ENCODE results near the gene SMAD4. TPM values are rescaled to one million over a fixed set of nuclear protein-coding genes. Genes with fewer than 3 reads are reported as not detected.

The SMAD4 gene
- total and polyA plus RNA-seq, 2 experiments from 2014 or later: 41.9 to 103 TPM

DNA sequence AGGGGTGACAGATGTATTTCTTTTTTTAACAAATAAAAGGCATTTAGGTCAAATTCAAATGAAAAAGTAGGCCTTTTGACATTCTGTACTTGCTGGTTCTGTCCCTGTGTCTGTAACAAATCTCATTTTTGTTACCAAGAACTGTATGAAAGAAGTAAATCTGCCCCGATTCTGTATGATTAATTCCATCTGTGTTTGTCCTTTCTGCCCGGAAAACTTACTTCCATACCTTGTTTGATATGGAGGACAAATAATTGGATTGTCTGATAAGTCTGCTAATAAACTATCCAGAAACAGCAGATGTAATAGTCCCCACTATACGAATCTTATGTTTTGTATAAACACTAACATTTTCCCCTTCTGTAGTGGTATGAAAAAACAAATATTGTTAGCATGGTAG, 97.7 kb downstream of the SMAD4 start (continued):
- TF ChIP-seq, protein P1, sequence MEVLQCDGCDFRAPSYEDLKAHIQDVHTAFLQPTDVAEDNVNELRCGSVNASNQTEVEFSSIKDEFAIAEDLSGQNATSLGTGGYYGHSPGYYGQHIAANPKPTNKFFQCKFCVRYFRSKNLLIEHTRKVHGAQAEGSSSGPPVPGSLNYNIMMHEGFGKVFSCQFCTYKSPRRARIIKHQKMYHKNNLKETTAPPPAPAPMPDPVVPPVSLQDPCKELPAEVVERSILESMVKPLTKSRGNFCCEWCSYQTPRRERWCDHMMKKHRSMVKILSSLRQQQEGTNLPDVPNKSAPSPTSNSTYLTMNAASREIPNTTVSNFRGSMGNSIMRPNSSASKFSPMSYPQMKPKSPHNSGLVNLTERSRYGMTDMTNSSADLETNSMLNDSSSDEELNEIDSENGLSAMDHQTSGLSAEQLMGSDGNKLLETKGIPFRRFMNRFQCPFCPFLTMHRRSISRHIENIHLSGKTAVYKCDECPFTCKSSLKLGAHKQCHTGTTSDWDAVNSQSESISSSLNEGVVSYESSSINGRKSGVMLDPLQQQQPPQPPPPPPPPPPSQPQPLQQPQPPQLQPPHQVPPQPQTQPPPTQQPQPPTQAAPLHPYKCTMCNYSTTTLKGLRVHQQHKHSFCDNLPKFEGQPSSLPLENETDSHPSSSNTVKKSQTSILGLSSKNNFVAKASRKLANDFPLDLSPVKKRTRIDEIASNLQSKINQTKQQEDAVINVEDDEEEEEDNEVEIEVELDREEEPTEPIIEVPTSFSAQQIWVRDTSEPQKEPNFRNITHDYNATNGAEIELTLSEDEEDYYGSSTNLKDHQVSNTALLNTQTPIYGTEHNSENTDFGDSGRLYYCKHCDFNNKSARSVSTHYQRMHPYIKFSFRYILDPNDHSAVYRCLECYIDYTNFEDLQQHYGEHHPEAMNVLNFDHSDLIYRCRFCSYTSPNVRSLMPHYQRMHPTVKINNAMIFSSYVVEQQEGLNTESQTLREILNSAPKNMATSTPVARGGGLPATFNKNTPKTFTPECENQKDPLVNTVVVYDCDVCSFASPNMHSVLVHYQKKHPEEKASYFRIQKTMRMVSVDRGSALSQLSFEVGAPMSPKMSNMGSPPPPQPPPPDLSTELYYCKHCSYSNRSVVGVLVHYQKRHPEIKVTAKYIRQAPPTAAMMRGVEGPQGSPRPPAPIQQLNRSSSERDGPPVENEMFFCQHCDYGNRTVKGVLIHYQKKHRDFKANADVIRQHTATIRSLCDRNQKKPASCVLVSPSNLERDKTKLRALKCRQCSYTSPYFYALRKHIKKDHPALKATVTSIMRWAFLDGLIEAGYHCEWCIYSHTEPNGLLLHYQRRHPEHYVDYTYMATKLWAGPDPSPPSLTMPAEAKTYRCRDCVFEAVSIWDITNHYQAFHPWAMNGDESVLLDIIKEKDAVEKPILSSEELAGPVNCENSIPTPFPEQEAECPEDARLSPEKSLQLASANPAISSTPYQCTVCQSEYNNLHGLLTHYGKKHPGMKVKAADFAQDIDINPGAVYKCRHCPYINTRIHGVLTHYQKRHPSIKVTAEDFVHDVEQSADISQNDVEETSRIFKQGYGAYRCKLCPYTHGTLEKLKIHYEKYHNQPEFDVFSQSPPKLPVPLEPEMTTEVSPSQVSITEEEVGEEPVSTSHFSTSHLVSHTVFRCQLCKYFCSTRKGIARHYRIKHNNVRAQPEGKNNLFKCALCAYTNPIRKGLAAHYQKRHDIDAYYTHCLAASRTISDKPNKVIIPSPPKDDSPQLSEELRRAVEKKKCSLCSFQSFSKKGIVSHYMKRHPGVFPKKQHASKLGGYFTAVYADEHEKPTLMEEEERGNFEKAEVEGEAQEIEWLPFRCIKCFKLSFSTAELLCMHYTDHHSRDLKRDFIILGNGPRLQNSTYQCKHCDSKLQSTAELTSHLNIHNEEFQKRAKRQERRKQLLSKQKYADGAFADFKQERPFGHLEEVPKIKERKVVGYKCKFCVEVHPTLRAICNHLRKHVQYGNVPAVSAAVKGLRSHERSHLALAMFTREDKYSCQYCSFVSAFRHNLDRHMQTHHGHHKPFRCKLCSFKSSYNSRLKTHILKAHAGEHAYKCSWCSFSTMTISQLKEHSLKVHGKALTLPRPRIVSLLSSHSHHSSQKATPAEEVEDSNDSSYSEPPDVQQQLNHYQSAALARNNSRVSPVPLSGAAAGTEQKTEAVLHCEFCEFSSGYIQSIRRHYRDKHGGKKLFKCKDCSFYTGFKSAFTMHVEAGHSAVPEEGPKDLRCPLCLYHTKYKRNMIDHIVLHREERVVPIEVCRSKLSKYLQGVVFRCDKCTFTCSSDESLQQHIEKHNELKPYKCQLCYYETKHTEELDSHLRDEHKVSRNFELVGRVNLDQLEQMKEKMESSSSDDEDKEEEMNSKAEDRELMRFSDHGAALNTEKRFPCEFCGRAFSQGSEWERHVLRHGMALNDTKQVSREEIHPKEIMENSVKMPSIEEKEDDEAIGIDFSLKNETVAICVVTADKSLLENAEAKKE (CRISPR knock-in tag; IDR thresholded peaks at IDR 0.05): no peak
- no peak for TF ChIP-seq NANOG (IDR thresholded peaks at IDR 0.05; ENCODE audit: borderline replicate concordance)
- no peak for TF ChIP-seq ZNF331 (CRISPR knock-in tag; IDR thresholded peaks at IDR 0.05; ENCODE audit: low read depth)
- TF ChIP-seq ZNF114 (CRISPR knock-in tag; IDR thresholded peaks at IDR 0.05): no peak
- TF ChIP-seq ETS1 (IDR thresholded peaks at IDR 0.05): no peak

GRCh38 chr18:51128533-51128932, 98.5 kb downstream of the SMAD4 start:
- Mint-ChIP-seq H3K36me3 (ENCODE audit: low read depth) (peaks cover 8% of the 10 kb centered on the region; the same call in 2 of the 3 replicates), H3K9me3 (peaks cover 25% of the 10 kb centered on the region), H3K4me1 (no peaks in the 10 kb centered on the region; the same call in 2 of the 3 replicates), H3K4me3 (no peak overlapping the region), H3K27ac (no peak overlapping the region), H3K27me3 (ENCODE audit: insufficient read depth, low read depth, poor library complexity) (peaks cover 9% of the 10 kb centered on the region)
- ATAC-seq: no peak
- H3K36me3 ChIP-seq (ENCODE audit: insufficient read depth): no peaks in the 10 kb centered on the region
- no peak overlapping the region for H2AFZ ChIP-seq
- no peak overlapping the region for H3K4me3 ChIP-seq
- H3K9me2 ChIP-seq (ENCODE audit: insufficient read depth): 0 out of 2 replicates have a peak, but pooled peaks cover 2% of the 10 kb centered on the region
- no peak overlapping the region for H3K27ac ChIP-seq (ENCODE audit: low read depth)
- H3F3A ChIP-seq (replicated peaks; ENCODE audit: low read depth): peaks cover 9% of the 10 kb centered on the region; the same call in 1 of the 2 replicates
- H4K20me1 ChIP-seq (replicated peaks; ENCODE audit: insufficient read depth): no peaks in the 10 kb centered on the region
- no peaks in the 10 kb centered on the region; the same call in 1 of the 2 replicates for H3K4me1 ChIP-seq (ENCODE audit: insufficient read depth)
- no peaks in the 10 kb centered on the region for H3K27me3 ChIP-seq (ENCODE audit: insufficient read depth)
- no peak overlapping the region for H3K4me2 ChIP-seq
- no peaks in the 10 kb centered on the region for H3K79me2 ChIP-seq (replicated peaks; ENCODE audit: insufficient read depth)
- DNase-seq (ENCODE audit: low spot score): no peak
- TF ChIP-seq JUNB (IDR thresholded peaks at IDR 0.05; ENCODE audit: unreplicated experiment) (no peak), EZH2phosphoT487 (IDR thresholded peaks at IDR 0.05; ENCODE audit: unreplicated experiment) (no peak), REST (IDR thresholded peaks at IDR 0.05; ENCODE audit: unreplicated experiment) (no peak)
